HK-2 (cell line): ENCODE data around the gene S100A9.
"Not testable (repeated sequence)": the region's sequence is repeated elsewhere in the genome, so short reads cannot be mapped to it uniquely, and the experiment has no call there.

Experiments
- DNase-seq: peaks from one replicate; pipeline ENCODE4 v3.0.0-alpha.2; 2018; ENCODE audit not compliant: unreplicated experiment

S100A9 gene

GRCh38 chr1:153405825-153406599 is 48.4 kb downstream of the S100A9 start:
- not testable (repeated sequence) for DNase-seq

GRCh38 chr1:153407274-153407673 is 49.6 kb downstream of the S100A9 start:
- not testable (repeated sequence) for DNase-seq
